ENCODE measurements around the gene B4GALNT3. TPM values are rescaled to one million over a fixed set of nuclear protein-coding genes. Genes with fewer than 3 reads are reported as not detected.
"Not testable (repeated sequence)": the region's sequence is repeated elsewhere in the genome, so short reads cannot be mapped to it uniquely, and the experiment has no call there.

Gene B4GALNT3
- total RNA-seq, result 1 to 10 TPM; 1.6 to 1.7 TPM
- 0.45 to 6.6 reads per million in 2 donors for total RNA-seq

DNA sequence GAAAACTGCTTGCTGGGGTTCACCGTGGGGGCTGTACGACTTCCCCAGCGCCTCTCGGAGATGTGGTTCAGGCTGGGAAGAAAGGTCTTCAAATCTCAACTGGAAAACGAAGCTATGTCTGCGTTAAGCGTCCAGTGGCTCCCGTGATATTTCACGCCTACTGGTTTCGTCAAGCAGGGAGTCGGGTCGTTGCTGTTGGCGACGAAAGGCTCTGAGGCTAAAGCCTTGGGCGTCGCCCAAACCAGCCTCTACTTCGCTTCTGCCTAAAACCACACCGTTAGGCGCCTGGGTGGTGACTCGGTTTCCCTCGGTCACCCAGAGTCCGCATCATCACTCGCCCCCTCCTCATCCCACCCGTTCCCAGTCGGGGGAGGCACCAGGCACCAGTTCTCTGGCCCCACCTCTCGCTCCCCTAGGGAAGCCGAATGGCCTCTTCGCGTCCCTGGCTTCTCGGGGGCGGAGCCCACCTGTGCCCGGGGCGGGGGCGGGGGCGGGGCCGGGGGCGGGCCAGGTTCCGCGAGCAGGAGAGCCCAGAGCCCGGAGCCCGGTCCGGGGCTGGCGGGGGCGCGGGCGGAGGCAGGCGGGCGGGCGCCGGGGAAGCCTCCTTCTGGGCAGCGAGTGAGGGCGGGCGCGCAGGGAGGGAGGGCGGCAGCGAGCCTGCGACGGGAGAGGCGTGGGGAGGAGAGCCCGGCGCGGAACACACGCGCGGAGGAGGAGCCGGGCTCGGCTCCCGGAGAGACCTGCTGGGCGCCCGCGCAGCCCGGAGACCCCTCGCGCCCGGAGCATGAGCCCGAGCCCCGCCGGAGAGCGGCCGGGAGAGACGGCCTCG lies at the start of gene B4GALNT3:
B4GALNT3 (plus strand) TSS at position 510 of the 829 bp plus-strand sequence. CDS start 438 bp downstream, outside the sequence.
- peaks cover 18% of the 10 kb centered on the region for H3K4me1 Mint-ChIP-seq

DNA sequence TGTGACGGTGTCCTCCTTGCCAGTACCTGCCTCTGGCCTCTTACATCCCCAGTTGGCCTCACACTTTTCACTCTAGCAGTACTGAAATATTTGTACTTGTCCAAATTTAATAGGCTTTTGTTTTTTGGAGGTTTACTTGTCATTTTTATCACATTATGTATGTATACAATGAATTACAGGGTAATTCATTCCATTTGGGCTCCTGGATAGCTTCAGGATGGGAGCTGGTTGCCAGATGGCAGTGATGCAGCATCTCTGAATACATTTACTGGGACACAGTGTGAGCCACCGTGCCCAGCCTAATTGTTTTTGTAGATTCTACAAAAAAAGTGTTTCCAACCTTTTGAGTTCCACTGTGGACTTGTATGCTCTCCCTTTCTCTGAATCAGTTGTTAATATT lies 44.9 kb upstream of the B4GALNT3 start:
- H3K9me3 ChIP-seq (ENCODE audit: control insufficient read depth, low read length, poor library complexity, severe bottlenecking), result no peaks in the 10 kb centered on the region
- Mint-ChIP-seq H3K4me1 (peaks cover 6% of the 10 kb centered on the region), H3K36me3 (ENCODE audit: low read depth) (peaks cover 21% of the 10 kb centered on the region), H3K4me3 (no peak overlapping the region), H3K27ac (no peak overlapping the region), H3K27me3 (no peaks in the 10 kb centered on the region)
- DNase-seq, result no peak
- ATAC-seq, result no peak

More for the DNA sequence above, at the start of gene B4GALNT3:
- peaks cover 7% of the 10 kb centered on the region for H3K27me3 Mint-ChIP-seq
- no peaks in the 10 kb centered on the region for H3K36me3 Mint-ChIP-seq (ENCODE audit: low read depth)
- peak within 1 kb of the TSS; percentile 91 for H3K4me3 Mint-ChIP-seq
- ATAC-seq (peak; percentile 79), DNase-seq (peak; percentile 30 to 43 (median 36))
- H3K9me3 ChIP-seq (ENCODE audit: control insufficient read depth, low read length, poor library complexity, severe bottlenecking), result no peaks in the 10 kb centered on the region
- peak within 1 kb of the TSS; percentile 81 for H3K27ac Mint-ChIP-seq

DNA sequence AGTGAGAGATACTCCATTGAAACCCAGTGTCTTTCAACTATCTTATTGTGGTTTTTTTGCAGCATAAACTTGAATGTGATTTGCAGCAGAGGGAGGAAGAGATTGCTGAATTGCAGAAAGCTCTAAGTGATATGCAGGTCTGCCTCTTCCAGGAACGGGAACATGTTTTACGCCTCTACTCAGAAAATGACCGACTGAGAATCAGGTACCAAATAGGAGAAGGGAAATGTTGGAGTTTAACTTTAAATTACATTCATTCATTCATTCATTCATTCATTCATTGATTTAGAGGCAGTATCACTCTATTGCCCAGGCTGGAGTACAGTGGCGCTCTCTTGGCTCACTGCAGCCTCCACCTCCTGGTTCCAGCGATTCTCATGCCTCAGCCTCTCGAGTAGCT lies 41.3 kb upstream of the B4GALNT3 start:
- H3K36me3 Mint-ChIP-seq (ENCODE audit: low read depth), result peaks cover 19% of the 10 kb centered on the region
- no peaks in the 10 kb centered on the region for H3K9me3 ChIP-seq (ENCODE audit: control insufficient read depth, low read length, poor library complexity, severe bottlenecking)
- DNase-seq (no peak), ATAC-seq (no peak)
- peaks cover 2% of the 10 kb centered on the region for H3K4me1 Mint-ChIP-seq
- no peak overlapping the region for H3K4me3 Mint-ChIP-seq
- H3K27me3 Mint-ChIP-seq, result no peaks in the 10 kb centered on the region
- H3K27ac Mint-ChIP-seq, result no peak overlapping the region

DNA sequence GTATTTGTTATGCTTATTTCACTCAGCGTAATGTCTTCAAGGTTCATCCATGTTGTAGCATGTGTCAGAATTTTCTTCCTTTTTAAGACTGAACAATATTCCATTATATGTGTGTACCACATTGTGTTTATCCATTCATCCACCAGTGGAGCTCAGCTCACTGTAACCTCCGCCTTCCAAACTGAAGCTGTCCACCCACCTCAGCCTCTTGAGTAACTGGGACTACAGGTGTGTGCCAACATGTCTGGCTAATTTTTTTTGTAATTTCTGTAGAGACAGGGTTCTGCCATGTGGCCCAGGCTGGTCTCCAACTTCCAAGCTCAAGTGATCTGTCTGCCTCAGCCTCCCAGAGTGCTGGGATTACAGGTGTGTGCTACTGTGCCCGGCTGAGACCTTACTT lies 37.2 kb upstream of the B4GALNT3 start:
- no peaks in the 10 kb centered on the region for H3K9me3 ChIP-seq (ENCODE audit: control insufficient read depth, low read length, poor library complexity, severe bottlenecking)
- ATAC-seq (no peak), DNase-seq (no peak)
- Mint-ChIP-seq H3K36me3 (ENCODE audit: low read depth) (peaks cover 8% of the 10 kb centered on the region), H3K27me3 (no peaks in the 10 kb centered on the region), H3K4me1 (no peaks in the 10 kb centered on the region), H3K4me3 (no peak overlapping the region), H3K27ac (no peak overlapping the region)

DNA sequence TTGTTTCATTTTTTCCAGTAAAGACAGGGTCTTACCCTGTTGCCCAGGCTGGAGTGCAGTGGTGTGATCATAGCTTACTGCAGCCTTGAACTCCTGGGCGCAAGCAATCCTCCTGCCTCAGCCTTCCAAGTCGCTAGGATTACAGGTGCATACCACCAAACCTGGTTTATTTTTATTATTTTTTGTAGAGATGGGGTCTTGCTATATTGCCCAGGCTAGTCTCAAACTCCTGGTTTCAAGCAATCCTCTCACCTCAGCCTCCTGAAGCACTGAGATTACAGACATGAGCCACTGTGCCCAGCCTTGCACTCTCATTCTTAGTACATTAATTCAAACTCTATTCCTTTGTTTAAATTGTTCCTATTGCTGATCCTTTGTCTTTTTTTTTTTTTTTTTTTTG lies 24.0 kb upstream of the B4GALNT3 start:
- H3K36me3 Mint-ChIP-seq (ENCODE audit: low read depth), result peaks cover 11% of the 10 kb centered on the region
- H3K27ac Mint-ChIP-seq; H3K4me3 Mint-ChIP-seq; H3K9me3 ChIP-seq (ENCODE audit: control insufficient read depth, low read length, poor library complexity, severe bottlenecking); H3K27me3 Mint-ChIP-seq; DNase-seq; ATAC-seq; H3K4me1 Mint-ChIP-seq: not testable (repeated sequence)

DNA sequence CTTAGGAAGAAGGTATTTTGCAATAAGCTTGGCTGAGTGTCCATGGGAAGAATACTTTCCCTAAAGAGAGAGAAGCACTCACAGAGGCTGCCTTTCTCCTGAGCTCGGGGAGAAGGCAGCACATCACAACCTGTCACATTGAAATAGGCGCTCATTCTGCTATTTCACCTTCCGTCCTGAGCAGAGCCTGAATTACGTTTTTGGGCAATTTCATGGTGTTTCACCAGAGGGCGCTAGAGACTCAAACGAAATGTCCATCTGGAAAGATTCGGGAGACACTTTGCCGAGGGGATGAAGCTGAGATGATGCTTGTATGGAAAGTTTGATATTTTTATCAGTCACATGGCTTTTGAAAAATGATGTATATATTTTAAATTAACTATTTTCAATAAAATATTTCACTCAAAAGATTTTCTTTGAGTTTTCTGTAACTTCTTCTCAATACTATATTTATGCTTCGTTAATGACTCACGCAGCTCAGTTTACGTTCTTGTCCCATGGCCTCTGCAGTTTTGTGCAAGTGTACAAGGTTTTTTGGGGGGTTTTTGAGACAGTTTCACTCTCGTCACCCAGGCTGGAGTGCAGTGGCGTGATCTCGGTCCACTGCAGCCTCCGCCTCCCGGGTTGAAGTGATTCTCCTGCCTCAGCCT lies 17.4 kb upstream of the B4GALNT3 start:
- ATAC-seq, result no peak
- Mint-ChIP-seq H3K27me3 (no peaks in the 10 kb centered on the region), H3K4me3 (no peak overlapping the region), H3K4me1 (peaks cover 4% of the 10 kb centered on the region), H3K27ac (no peak overlapping the region), H3K36me3 (ENCODE audit: low read depth) (peaks cover 2% of the 10 kb centered on the region)
- no peaks in the 10 kb centered on the region for H3K9me3 ChIP-seq (ENCODE audit: control insufficient read depth, low read length, poor library complexity, severe bottlenecking)
- DNase-seq, result peak in 2 of 3 donors; percentile 19 to 31

DNA sequence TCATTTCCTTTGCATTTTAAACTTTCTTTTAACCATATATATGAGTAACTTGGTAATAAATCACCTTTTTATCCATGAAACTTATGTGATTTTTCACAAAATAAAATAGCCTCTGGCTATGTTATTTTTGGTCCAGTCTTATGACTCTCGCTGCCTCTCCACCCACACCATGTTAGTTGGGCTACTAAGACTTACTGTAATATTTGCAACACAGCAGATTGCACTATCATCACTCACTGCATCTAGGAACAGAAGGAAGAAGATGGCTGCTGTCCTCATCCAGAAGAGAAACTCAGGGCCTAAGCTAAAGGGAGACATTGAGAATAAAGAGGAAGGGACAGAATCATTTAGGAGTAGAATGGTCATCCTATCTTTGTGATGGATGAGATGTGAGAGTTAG lies 12.6 kb upstream of the B4GALNT3 start:
- no peaks in the 10 kb centered on the region for H3K36me3 Mint-ChIP-seq (ENCODE audit: low read depth)
- peaks cover 2% of the 10 kb centered on the region for H3K4me1 Mint-ChIP-seq
- H3K27me3 Mint-ChIP-seq, result no peaks in the 10 kb centered on the region
- ATAC-seq (no peak), DNase-seq (no peak)
- H3K9me3 ChIP-seq (ENCODE audit: control insufficient read depth, low read length, poor library complexity, severe bottlenecking), result no peaks in the 10 kb centered on the region
- no peak overlapping the region for H3K27ac Mint-ChIP-seq
- H3K4me3 Mint-ChIP-seq, result no peak overlapping the region

DNA sequence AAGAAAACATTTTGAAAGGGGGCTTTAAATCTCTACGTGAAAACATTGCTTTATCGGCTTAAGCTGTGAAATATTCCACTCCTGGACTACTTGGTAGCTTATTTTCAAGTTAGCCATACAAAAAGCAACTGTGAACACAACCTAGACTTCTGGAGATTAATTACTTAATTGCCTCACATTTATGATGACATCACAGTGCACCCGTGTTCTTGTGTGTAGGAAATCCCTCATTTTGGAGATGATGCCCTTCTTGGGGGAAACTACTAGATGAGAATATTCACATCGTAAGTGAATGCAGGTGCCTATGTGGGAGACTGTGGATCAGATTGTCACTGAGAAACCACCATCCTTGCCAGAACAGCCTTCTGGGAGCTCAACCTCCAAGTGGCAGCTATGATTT lies 10.5 kb upstream of the B4GALNT3 start:
- H3K9me3 ChIP-seq (ENCODE audit: control insufficient read depth, low read length, poor library complexity, severe bottlenecking), result no peaks in the 10 kb centered on the region
- H3K27me3 Mint-ChIP-seq, result no peaks in the 10 kb centered on the region
- no peak for DNase-seq
- H3K4me1 Mint-ChIP-seq, result peaks cover 4% of the 10 kb centered on the region
- H3K27ac Mint-ChIP-seq, result no peak overlapping the region
- no peak for ATAC-seq
- H3K4me3 Mint-ChIP-seq, result no peak overlapping the region
- H3K36me3 Mint-ChIP-seq (ENCODE audit: low read depth), result no peaks in the 10 kb centered on the region

DNA sequence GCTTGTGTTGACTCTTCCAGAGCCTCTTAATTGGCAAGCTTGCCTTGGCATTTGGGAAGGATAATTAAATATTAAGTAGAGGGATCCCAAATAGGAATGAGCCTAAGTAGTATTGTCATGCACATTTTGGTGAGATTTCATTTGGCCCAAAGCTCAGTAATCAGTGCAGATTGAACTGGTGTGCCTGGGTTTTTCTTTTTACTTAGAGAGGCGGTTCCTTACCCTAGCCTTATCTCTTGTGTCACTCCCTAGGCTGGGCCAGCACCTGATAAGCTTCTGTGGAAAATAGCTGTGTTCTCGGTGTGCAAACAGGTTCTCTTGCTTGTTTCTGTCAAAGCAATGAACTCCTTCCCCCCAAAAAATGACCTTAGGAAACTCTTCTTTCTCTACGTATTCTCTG lies 9.3 kb upstream of the B4GALNT3 start:
- no peaks in the 10 kb centered on the region for H3K27me3 Mint-ChIP-seq
- no peaks in the 10 kb centered on the region for H3K9me3 ChIP-seq (ENCODE audit: control insufficient read depth, low read length, poor library complexity, severe bottlenecking)
- ATAC-seq (no peak), DNase-seq (no peak)
- no peak overlapping the region for H3K27ac Mint-ChIP-seq
- H3K4me3 Mint-ChIP-seq, result no peak overlapping the region
- no peaks in the 10 kb centered on the region for H3K36me3 Mint-ChIP-seq (ENCODE audit: low read depth)
- peaks cover 8% of the 10 kb centered on the region for H3K4me1 Mint-ChIP-seq

DNA sequence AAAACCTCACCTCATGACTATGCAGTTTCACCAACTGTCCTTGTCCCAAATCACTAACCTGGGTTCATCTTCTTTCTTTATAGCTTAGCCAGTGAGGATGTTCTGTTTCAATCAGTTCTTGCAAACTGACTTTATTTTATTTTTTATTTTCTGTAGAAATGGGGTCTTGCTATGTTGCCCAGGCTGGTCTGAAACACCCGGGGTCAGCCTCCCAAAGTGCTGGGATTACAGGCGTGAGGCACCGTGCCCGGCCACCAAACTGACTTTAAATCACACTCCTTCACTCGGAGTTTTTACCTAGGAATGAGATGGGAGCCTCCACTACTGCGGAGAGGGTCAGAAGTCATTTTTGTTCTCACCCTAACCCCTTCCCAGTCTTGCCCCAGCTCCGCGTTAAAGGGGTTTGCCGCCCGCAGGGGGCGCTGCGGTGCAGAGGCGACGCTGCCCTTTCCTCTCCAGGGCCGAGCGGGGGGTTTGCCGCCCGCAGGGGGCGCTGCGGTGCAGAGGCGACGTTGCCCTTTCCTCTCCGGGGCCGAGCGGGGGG lies 7.0 kb upstream of the B4GALNT3 start:
- no peak for ATAC-seq
- no peaks in the 10 kb centered on the region for H3K36me3 Mint-ChIP-seq (ENCODE audit: low read depth)
- H3K4me3 Mint-ChIP-seq, result peak overlapping the region; percentile 55
- H3K27me3 Mint-ChIP-seq, result peaks cover under 1% of the 10 kb centered on the region
- H3K9me3 ChIP-seq (ENCODE audit: control insufficient read depth, low read length, poor library complexity, severe bottlenecking), result no peaks in the 10 kb centered on the region
- DNase-seq, result peak; percentile 19 to 50 (median 39)
- peaks cover 8% of the 10 kb centered on the region for H3K4me1 Mint-ChIP-seq
- no peak overlapping the region for H3K27ac Mint-ChIP-seq

DNA sequence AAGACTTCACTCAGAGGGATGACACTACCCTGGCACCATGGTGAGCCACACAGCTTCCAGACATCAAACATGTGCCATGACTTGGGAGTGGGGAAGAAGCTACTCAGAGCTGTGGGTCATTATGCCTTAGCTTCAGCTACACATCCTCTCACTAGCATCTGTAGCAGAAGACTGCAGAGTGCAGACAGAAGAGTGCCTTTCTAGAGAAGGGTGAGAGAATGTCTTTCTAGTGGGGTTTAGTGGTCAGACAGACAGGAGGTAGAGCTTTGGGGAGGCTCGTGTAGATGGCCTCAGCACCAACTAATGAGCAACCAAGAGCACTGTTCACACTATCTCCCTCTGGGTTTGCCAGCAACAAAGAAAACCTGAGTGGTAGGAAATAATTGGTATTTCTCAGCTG lies 4.9 kb upstream of the B4GALNT3 start:
- DNase-seq (no peak), ATAC-seq (peak; percentile 32)
- Mint-ChIP-seq H3K27me3 (peaks cover 7% of the 10 kb centered on the region), H3K27ac (peak overlapping the region; percentile 78), H3K36me3 (ENCODE audit: low read depth) (no peaks in the 10 kb centered on the region), H3K4me3 (no peak overlapping the region), H3K4me1 (peaks cover 12% of the 10 kb centered on the region)
- no peaks in the 10 kb centered on the region for H3K9me3 ChIP-seq (ENCODE audit: control insufficient read depth, low read length, poor library complexity, severe bottlenecking)

DNA sequence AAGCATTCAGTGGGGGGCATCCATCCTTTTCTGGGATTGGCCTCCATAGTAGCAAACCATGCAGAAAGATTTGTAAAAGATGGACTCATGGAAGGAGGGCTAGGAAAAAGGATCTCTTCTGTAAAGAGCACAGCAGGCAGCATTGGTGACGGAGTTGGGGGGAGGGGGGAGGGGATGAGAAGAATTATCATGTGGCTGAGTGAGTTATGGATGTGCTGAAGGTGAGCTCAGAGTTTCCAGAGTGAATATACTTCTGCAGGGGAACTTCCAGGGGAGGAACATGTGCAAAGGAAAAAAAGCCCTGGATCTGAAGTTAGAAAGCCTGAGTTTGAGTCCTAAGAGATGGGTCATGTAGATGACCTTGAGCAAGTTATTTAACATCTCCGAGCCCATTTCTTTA lies 3.9 kb upstream of the B4GALNT3 start:
- DNase-seq (no peak), ATAC-seq (no peak)
- Mint-ChIP-seq H3K27me3 (peaks cover 7% of the 10 kb centered on the region), H3K4me3 (no peak overlapping the region), H3K36me3 (ENCODE audit: low read depth) (no peaks in the 10 kb centered on the region), H3K27ac (no peak overlapping the region), H3K4me1 (peaks cover 13% of the 10 kb centered on the region)
- no peaks in the 10 kb centered on the region for H3K9me3 ChIP-seq (ENCODE audit: control insufficient read depth, low read length, poor library complexity, severe bottlenecking)

DNA sequence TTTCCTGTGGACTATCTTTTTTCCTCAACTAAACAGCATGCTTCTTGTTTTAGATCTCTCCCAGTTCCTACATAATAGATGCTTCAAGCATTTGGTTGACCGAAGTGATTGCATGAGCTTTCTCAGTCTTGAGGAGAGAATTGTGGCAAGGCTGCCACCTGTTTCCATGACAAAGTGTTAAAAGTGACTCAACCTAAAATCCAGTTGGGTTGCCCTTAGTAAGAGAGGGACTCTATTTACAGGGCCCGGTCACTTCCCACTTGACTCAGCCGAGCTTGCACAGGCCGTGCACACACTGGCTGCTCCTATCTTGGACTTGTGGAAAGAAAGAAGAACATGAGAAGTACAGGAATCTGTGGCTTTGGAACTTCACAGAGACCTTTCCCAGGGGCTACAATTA lies 2.1 kb upstream of the B4GALNT3 start:
- DNase-seq, result no peak
- Mint-ChIP-seq H3K36me3 (ENCODE audit: low read depth) (no peaks in the 10 kb centered on the region), H3K4me3 (no peak overlapping the region), H3K4me1 (peaks cover 20% of the 10 kb centered on the region), H3K27me3 (peaks cover 7% of the 10 kb centered on the region), H3K27ac (no peak overlapping the region)
- no peak for ATAC-seq
- H3K9me3 ChIP-seq (ENCODE audit: control insufficient read depth, low read length, poor library complexity, severe bottlenecking), result no peaks in the 10 kb centered on the region

All from T-helper 17 cell (primary cell).